HUES64 (cell line): ENCODE results near the gene SMARCC1. TPM values are rescaled to one million over a fixed set of nuclear protein-coding genes. Genes with fewer than 3 reads are reported as not detected.
"Not testable (repeated sequence)": the region's sequence is repeated elsewhere in the genome, so short reads cannot be mapped to it uniquely, and the experiment has no call there.

Source experiments
- H3K27ac ChIP-seq: 2 replicates; pipeline ENCODE4 v1.7.0; 2013; ENCODE audit warnings: low read depth, low read length, inconsistent platforms
- H3K27me3 ChIP-seq: 2 replicates; pipeline ENCODE4 v1.6.1; 2013; ENCODE audit warnings: mild to moderate bottlenecking, low read length; ENCODE audit not compliant: insufficient read depth
- H3K36me3 ChIP-seq: 2 replicates; pipeline ENCODE4 v1.6.1; 2013; ENCODE audit warnings: mild to moderate bottlenecking, low read length; ENCODE audit not compliant: insufficient read depth
- H3K4me1 ChIP-seq: 2 replicates; pipeline ENCODE4 v1.6.1; 2013; ENCODE audit warnings: mild to moderate bottlenecking, low read length, moderate library complexity; ENCODE audit not compliant: insufficient read depth
- H3K4me3 ChIP-seq: 2 replicates; pipeline ENCODE4 v1.5.1; 2013; ENCODE audit warnings: mild to moderate bottlenecking, low read length, moderate library complexity
- H3K9ac ChIP-seq: 2 replicates; pipeline ENCODE4 v1.6.1; 2013; ENCODE audit warnings: mild to moderate bottlenecking, low read depth, low read length
- H3K9me3 ChIP-seq: 2 replicates; pipeline ENCODE4 v1.6.1; 2013; ENCODE audit warnings: low read depth, low read length; ENCODE audit not compliant: insufficient read depth
- whole genome bisulfite sequencing: fragments of 150-250, 120-280 bp; methylation state at CpG from one replicate; pipeline ENCODE4 v1.1.7; 2013; ENCODE audit warnings: missing lambda C conversion rate; 5-methylcytosine and 5-hydroxymethylcytosine counted together
- polyA plus RNA-seq, 2 experiments: library from polyadenylated mRNA; stranded (reverse); fragments of 50-300 nt; gene quantifications; one replicate each; pipeline ENCODE4 v1.2.3, GENCODE V29; 2013

The SMARCC1 gene
- 135 TPM for polyA plus RNA-seq (2013, experiment 1 of 2)
- 147 TPM for polyA plus RNA-seq (2013, experiment 2 of 2)

DNA sequence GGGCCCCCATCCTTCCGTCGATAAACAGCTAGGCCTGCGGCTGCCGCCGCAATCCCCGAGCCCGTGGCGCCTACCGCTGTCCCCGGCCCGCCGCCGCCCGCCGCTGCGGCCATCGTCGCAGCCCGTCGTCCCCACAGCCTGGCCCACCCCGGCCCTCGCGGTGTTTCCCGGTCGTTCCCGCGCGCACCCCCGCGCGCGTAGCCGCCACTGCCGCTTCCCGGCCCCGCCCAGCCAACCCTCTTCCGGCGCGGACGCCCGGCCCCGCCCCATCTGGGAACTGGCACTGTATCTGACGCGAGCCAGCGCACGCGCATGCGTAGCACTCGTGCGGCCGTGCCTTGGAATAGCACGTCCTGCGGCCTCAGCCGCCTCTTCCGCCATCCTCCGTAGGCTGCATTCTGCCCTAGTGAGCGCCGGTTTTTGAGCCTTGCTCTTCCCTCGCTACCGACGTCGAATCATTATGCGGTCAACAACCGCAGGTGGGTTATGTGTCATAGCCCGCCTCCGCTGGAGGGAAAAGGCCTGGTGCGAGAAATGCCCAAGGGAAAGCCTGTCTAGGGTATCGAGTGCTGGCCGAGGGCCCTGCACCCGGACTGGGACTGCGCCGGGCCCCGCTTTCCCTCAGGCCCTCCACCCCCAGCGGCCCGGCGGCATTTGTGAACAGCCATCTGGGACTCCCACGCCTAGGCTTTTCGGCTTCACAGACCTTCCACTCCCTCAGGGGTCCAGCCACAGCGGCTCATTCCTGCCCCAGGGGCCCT, at the start of gene SMARCC1:
TSS of gene SMARCC1 (minus strand) at position 209 of the 761 bp plus-strand sequence. CDS start at position 113, 96 bp downstream.
- H3K4me1 ChIP-seq: peaks cover 14% of the 10 kb centered on the region
- no peaks in the 10 kb centered on the region for H3K27me3 ChIP-seq
- H3K4me3 ChIP-seq: peak within 1 kb of the TSS; percentile 72
- peak within 1 kb of the TSS; percentile 98 for H3K27ac ChIP-seq
- H3K9me3 ChIP-seq: no peaks in the 10 kb centered on the region
- WGBS: under 1% methylated on average over 79 of the region's 79 CpGs
- peaks cover 11% of the 10 kb centered on the region; the same call in 1 of the 2 replicates for H3K36me3 ChIP-seq
- H3K9ac ChIP-seq: peak within 1 kb of the TSS; percentile 99

DNA sequence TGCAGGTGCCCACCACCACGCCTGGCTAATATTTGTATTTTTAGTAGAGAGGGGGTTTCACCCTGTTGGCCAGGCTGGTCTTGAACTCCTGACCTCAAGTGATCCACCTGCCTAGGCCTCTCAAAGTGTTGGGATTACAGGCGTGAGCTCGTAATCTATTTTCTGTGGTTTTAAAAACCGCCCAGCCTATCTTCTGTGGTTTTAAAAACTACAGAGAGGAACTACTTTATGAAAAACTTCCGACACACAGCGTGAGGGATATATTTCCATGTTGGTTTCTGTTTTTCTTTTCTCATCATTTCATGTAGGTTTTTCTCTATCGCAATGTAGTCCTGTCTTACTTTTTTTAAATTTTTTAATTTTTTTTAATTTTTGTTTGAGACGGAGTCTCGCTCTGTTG, 47.8 kb upstream of the SMARCC1 start:
- H3K4me3 ChIP-seq, H3K27ac ChIP-seq, H3K27me3 ChIP-seq, H3K9me3 ChIP-seq, H3K9ac ChIP-seq, H3K4me1 ChIP-seq: not testable (repeated sequence)
- peaks cover 79% of the 10 kb centered on the region for H3K36me3 ChIP-seq
- 100% methylated on average over 8 of the region's 9 CpGs for WGBS

DNA sequence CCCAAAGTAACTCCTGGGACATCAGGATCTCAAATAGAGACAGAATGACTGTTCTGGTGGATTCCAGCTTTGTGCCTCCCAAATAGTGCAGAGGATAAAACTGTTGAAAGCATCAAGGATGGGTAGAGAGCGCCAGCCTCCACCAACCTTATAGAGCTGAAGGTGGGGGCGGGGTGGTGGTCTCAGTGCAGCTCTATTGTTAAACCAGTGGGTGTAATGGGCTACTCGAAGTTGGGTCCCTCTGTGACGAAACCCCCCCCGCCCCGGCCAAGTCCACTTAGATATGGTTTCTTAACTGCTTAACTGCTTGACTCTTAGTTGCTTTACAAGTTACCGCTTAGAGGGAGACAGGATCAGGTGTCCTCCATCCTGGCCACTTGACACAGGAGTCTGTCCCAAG, 43.9 kb upstream of the SMARCC1 start:
- Histone ChIP-seq H3K9ac (peak overlapping the region; percentile 97), H3K9me3 (no peaks in the 10 kb centered on the region), H3K36me3 (peaks cover 50% of the 10 kb centered on the region), H3K4me1 (peaks cover 8% of the 10 kb centered on the region), H3K27me3 (no peaks in the 10 kb centered on the region), H3K4me3 (peak overlapping the region; percentile 86), H3K27ac (peak overlapping the region; percentile 86)
- 30% methylated on average over 7 of the region's 7 CpGs for WGBS

DNA sequence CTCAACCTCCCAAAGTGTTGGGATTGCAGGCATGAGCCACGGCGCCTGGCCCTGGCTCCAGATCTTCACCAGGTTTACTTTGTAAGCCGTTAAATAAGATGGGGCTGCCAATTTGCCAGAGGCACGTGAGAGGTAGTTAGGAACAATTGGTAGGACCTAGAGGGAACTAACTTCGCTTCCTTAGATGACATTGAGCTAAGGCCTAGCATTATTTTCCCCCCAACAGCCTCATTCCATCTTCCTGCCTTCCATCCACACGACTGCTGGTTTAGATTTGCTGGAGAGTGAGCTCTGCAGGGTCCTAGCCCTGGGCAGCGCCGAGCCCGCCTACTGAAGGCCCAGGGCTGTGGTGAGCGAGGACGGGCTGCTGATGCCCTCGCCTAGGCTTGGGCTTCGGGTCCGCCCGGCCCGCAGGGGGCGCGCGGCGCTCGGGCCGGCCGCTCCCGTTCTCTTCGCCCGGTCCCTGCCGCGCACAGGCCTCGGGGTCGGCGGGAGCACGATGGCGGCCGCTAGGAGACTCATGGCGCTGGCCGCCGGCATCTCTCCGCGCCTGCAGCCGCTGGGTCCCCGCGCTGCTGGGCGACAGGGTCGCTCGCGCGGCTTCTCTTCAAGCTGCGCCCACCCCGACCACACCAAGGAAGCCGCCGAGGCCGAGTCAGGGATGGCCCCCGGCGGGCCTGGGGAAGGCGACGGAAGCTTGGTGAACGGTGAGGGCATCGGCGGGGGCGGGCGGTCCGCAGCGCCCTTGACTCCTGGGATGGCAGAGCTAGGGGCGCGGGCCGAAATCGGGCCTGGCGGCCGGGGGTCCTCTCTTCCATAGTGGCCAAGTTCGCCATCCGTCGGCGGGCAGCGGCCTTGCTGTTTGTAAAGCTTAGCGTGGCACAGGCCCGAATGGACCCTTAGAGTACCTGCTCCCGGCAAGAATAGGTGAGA, 43.1 kb upstream of the SMARCC1 start:
- Histone ChIP-seq H3K36me3 (peaks cover 48% of the 10 kb centered on the region), H3K27ac (peak overlapping the region; percentile 86), H3K9me3 (no peaks in the 10 kb centered on the region), H3K4me1 (peaks cover 8% of the 10 kb centered on the region), H3K27me3 (no peaks in the 10 kb centered on the region), H3K4me3 (peak overlapping the region; percentile 86), H3K9ac (peak overlapping the region; percentile 97)
- 5% methylated on average over 77 of the region's 77 CpGs for WGBS

DNA sequence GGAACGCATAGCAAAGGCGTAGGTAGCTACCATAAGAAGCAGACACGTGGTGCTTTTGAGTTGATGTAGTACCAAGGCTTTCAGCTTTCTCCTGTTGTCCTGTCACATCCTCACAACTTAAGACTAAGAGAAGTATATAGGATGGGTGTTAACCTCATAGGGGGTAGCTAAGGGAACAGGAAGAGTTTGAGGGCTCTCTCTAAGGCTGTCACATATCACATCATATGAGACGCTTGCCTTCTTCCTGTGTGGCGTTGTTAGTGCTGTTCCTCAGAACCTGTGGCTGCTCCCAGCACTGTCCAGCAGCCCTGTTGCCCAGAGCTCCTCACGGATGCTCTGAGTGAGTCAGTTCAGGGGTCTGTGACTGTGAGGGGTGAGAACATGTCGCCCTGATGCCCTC, 35.9 kb upstream of the SMARCC1 start:
- H3K9me3 ChIP-seq: no peaks in the 10 kb centered on the region
- WGBS: 94% methylated on average over 7 of the region's 7 CpGs
- H3K4me1 ChIP-seq: no peaks in the 10 kb centered on the region
- no peaks in the 10 kb centered on the region for H3K27me3 ChIP-seq
- no peak overlapping the region for H3K27ac ChIP-seq
- H3K36me3 ChIP-seq: peaks cover 81% of the 10 kb centered on the region
- no peak overlapping the region for H3K9ac ChIP-seq
- H3K4me3 ChIP-seq: no peak overlapping the region

DNA sequence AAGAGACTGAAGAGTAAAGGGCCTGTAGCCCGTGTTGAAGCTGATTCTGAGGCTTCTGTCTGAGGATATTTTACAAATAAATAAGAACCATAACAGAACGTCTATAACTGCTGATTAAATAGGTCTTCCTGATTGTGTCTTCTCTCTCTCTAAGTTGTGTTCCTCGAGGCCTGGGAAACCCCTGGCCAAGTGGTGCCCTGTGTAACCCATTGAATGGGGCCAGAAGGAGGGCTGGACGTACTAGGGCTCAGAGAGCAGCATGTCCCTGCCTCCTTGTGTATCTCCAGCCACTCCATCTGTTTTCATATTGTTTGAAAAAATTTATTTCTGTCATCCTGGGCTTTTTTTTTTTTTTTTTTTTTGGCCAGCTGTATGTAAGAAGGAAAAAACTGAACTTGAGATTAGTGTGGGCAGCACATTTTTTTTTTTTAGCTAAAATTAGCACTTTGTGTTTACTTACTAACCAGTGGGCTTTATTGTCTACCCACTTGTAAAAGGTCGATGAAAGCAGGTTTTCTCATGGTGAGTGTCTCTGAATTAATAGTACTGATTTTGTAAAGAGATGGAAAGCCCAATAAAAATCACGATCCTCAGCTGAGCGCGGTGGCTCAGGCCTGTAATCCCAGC, 32.0 kb upstream of the SMARCC1 start:
- Histone ChIP-seq H3K4me1 (no peaks in the 10 kb centered on the region), H3K9me3 (no peaks in the 10 kb centered on the region), H3K9ac (no peak overlapping the region), H3K4me3 (no peak overlapping the region), H3K27ac (no peak overlapping the region), H3K36me3 (peaks cover 88% of the 10 kb centered on the region), H3K27me3 (no peaks in the 10 kb centered on the region)
- 98% methylated on average over 8 of the region's 8 CpGs for WGBS

DNA sequence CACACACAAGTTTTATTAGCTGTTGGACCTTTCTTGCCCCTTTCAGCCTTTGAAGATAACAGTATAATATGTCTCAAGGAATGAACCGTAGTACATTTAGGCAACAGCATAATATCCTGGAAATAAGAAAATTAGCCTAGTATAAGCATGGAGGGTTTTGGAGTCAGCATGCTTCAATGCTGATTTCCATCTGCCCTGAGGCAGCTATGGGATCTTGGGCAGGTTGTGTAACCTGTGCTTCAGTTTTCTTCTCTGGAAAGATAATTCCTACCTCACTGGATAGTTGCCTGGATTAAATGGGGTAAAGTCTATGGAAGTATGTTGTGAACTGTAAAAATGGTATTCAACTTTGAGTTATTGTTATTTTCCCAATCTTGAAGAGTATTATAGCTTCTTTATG, 22.9 kb upstream of the SMARCC1 start:
- H3K27me3 ChIP-seq: no peaks in the 10 kb centered on the region
- no peak overlapping the region for H3K9ac ChIP-seq
- WGBS: 100% methylated on average over 1 of the region's 1 CpG
- H3K4me1 ChIP-seq: peaks cover 4% of the 10 kb centered on the region; the same call in 1 of the 2 replicates
- peaks cover 38% of the 10 kb centered on the region for H3K36me3 ChIP-seq
- peak overlapping the region; percentile 96; the same call in 1 of the 2 replicates for H3K4me3 ChIP-seq
- no peak overlapping the region for H3K27ac ChIP-seq
- H3K9me3 ChIP-seq: no peaks in the 10 kb centered on the region

DNA sequence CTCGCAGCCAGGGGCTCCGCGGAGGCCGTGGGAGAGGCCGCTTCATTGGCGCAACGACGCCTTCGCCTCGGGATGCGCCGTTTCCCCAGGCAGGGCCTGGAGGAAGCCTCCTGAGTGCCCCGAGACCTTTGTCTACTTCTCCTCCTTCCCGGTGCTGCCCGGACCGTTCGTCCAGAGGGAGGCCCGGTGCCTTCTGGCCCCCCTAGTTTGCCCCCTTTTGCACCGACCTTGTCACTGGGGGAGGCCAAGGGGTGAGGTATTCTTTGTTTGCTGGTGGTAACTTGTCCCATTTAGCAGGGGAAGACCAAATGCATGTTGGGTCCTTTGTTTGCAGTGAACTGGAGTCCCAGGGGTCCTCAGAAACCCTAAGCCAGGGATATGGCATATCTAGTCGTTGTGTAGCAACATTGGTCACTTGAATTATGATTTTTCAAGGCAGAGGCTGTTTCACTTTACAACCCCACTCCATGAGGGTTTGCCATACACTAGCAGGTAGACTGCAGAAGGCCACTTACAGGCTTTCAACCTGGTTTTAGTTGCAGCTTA, 21.9 kb upstream of the SMARCC1 start:
- WGBS: under 1% methylated on average over 20 of the region's 20 CpGs
- H3K36me3 ChIP-seq: peaks cover 30% of the 10 kb centered on the region
- H3K9me3 ChIP-seq: no peaks in the 10 kb centered on the region
- peak overlapping the region; percentile 98 for H3K9ac ChIP-seq
- peaks cover 4% of the 10 kb centered on the region; the same call in 1 of the 2 replicates for H3K4me1 ChIP-seq
- peak overlapping the region; percentile 96 for H3K4me3 ChIP-seq
- no peaks in the 10 kb centered on the region for H3K27me3 ChIP-seq
- H3K27ac ChIP-seq: peak overlapping the region; percentile 96

DNA sequence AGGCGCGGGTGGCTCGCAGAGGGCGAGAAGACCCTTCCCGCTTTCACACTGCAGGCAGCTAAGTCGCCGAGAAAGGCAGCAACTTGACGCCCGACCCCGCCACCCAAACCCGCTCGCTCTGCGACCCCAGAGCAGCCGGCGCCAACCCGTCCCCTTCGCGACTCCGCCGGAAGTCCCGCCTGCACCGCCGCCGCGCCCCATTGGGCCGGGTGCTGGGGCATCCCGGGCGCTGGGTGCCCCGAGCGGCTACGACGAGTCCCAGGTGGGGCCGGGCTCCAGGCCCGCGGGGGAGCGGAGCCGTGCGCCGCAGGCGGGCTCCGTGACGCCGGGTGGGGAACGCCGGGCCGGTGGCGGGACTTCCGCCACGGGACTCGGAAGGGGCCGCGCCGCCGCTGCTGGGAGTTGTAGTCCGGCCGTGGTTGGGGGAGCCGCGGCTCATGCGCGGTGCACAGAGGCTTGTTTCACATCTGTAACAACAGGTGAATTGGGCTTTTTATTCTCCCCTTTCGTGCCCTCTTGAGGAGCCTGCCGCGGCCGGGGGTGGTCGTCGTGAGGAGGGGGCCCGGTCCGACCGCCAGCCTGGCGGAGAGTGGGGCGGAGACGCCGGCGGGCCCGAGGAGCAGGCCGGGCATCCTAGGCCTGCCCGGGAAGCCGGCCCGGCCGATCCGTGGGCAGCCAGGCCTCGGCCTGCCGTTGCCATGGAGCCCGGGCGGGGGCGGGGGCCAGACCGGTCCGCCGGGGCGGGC, 21.2 kb upstream of the SMARCC1 start, which contains the start of gene DHX30:
TSS of gene DHX30 (plus strand) at position 405 of the 746 bp plus-strand sequence. CDS start 7,546 bp downstream, outside the sequence.
- H3K27ac ChIP-seq: peak within 1 kb of the TSS; percentile 96
- peak within 1 kb of the TSS; percentile 96 for H3K4me3 ChIP-seq
- under 1% methylated on average over 90 of the region's 90 CpGs for WGBS
- H3K27me3 ChIP-seq: no peaks in the 10 kb centered on the region
- peak within 1 kb of the TSS; percentile 98 for H3K9ac ChIP-seq
- peaks cover 4% of the 10 kb centered on the region; the same call in 1 of the 2 replicates for H3K4me1 ChIP-seq
- H3K9me3 ChIP-seq: no peaks in the 10 kb centered on the region
- H3K36me3 ChIP-seq: peaks cover 24% of the 10 kb centered on the region

DNA sequence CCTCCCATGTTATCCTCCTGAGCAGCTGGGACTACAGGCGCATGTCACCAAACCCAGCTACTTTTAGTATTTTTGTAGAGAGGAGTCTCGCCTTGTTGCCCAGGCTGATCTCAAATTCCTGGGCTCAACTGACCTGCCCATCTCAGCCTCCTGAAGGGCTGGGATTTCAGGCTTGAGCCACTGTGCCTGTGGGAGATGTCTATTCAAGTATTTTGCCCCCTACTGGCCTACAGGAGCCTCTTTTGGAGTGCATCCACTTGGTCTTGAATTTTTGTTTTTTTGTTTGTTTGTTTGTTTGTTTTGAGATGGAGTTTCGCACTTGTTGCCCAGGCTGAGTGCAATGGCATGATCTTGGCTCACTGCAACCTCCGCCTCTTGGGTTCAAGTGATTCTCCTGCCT, 18.0 kb upstream of the SMARCC1 start:
- Histone ChIP-seq H3K36me3 (no peaks in the 10 kb centered on the region), H3K9me3 (no peaks in the 10 kb centered on the region), H3K27me3 (no peaks in the 10 kb centered on the region), H3K4me3 (no peak overlapping the region), H3K27ac (no peak overlapping the region), H3K4me1 (peaks cover 4% of the 10 kb centered on the region; the same call in 1 of the 2 replicates), H3K9ac (no peak overlapping the region)
- 86% methylated on average over 4 of the region's 4 CpGs for WGBS
